Epithelial cell of proximal tubule (primary cell): ENCODE data around the gene OR51B4. TPM values are rescaled to one million over a fixed set of nuclear protein-coding genes. Genes with fewer than 3 reads are reported as not detected.

Experiments used
- DNase-seq: peaks from one replicate; pipeline ENCODE4 v3.0.0-alpha.2; 2011; ENCODE audit warnings: low read depth
- H3K4me3 ChIP-seq: 2 replicates; pipeline ENCODE4 v1.5.1; 2011; ENCODE audit warnings: low read depth, mild to moderate bottlenecking, low read length
- total RNA-seq: library from RNA; depleted of rRNA; stranded (reverse); fragments of >200 nt; gene quantifications from 2 replicates; pipeline ENCODE4 v1.2.3, GENCODE V29; 2015
- TF ChIP-seq, protein P1 (sequence below): conservative IDR thresholded peaks from 2 replicates; pipeline ENCODE4 v1.5.1; 2012; ENCODE audit warnings: low read depth, mild to moderate bottlenecking, low read length

OR51B4 gene
- total RNA-seq, 1 donor from 2014 or later, result not detected

DNA sequence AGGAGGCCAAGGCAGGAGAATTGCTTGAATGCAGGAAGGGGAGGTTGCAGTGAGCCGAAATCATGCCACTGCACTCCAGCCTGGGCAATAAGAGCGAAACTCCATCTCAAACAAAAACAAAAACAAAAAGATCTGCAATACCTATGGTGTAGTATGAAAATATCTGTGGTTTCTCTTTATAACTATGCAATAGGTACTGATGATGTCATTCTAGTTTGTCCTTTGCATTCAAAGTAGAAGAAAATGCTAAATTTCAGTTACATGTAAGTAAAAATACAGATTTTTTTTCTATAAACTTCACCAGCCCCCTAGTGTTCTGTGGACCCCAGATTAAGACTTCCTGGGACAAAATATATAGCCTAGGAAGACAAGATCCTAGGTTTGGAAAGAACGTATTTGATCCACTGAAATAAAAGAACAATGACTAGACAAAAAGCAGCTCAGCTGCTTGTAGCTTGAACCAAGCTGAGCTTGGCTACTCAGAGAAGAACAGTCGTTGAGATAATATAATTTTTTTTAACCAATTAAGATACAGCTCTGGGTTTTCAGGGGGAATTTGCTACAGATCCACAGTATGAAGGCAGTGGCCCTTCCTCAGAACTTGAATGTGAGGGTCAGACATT, 29.2 kb downstream of the OR51B4 start:
- no peak for DNase-seq
- no peak overlapping the region for H3K4me3 ChIP-seq
- TF ChIP-seq, protein P1, sequence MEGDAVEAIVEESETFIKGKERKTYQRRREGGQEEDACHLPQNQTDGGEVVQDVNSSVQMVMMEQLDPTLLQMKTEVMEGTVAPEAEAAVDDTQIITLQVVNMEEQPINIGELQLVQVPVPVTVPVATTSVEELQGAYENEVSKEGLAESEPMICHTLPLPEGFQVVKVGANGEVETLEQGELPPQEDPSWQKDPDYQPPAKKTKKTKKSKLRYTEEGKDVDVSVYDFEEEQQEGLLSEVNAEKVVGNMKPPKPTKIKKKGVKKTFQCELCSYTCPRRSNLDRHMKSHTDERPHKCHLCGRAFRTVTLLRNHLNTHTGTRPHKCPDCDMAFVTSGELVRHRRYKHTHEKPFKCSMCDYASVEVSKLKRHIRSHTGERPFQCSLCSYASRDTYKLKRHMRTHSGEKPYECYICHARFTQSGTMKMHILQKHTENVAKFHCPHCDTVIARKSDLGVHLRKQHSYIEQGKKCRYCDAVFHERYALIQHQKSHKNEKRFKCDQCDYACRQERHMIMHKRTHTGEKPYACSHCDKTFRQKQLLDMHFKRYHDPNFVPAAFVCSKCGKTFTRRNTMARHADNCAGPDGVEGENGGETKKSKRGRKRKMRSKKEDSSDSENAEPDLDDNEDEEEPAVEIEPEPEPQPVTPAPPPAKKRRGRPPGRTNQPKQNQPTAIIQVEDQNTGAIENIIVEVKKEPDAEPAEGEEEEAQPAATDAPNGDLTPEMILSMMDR, result no peak

DNA sequence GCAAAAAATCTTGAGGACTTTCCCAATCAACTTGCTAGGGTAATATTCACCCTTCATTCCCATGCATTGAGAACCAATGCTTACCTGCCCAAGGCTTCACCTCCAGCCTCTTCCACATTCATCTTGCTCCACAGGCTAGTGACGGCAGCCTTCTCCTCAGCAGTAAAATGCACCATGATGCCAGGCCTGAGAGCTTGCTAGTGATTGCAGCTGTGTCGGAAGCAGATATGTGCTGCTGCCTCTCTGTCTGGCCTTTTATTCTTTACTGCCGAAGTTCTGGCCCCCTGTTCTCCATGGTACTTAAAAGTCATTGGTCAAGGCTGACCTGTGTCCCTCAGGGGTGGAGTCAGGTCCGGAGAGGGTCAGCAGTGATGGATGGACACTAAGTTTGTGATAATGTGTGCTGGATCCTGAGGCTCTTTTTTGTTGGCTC, 32.0 kb downstream of the OR51B4 start, which contains the start of gene HBE1:
Gene HBE1 (minus strand): TSS at position 231 of the 433 bp plus-strand sequence. CDS start 55 bp downstream, at position 176.
- no peak for DNase-seq
- TF ChIP-seq, protein P1, result no peak
- H3K4me3 ChIP-seq, result no peak within 1 kb of the TSS

DNA sequence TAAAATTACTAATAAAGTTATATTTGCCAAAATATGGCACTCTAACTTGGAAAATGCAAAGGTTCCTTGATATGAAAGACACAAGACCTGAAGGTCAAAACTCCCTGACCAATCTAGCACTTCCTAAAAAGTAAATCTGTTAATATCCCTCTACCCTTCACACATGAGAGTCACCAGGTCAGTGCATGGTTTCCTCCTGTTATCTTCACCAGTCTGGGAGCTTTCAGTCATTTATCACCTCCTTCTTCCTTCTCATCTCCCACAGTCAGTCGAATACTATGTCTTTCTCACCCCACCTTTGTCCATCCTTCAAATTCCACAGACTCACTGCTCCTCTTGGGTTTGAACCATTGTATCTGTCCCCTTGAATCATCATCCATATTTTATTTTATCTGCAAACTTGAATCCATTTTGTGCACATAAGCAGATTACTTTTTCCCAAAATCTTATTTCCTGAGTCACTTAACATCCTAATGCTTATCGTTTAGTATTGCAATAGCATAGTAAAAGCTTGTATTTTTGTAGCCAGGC, 34.6 kb downstream of the OR51B4 start:
- TF ChIP-seq, protein P1, result no peak
- no peak overlapping the region for H3K4me3 ChIP-seq
- no peak for DNase-seq

DNA sequence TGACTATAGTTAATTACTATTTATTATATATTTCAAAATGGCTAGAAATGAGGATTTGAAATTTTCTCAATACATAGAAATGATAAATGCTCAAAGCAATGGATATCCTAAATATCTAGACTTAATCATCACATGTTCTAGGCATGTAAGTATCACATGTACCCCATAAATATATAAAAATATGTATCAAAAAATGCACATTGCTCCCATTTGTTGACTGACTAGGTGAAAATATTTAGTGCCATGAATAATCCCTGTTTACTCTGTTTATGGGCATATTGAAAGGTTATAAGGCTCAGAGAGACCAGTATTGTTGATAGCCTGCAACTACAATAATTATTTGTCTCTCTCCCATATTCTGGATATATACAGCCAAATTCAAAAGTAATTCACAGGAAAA, 35.1 kb downstream of the OR51B4 start:
- TF ChIP-seq, protein P1, result no peak
- DNase-seq, result no peak
- H3K4me3 ChIP-seq, result no peak overlapping the region

DNA sequence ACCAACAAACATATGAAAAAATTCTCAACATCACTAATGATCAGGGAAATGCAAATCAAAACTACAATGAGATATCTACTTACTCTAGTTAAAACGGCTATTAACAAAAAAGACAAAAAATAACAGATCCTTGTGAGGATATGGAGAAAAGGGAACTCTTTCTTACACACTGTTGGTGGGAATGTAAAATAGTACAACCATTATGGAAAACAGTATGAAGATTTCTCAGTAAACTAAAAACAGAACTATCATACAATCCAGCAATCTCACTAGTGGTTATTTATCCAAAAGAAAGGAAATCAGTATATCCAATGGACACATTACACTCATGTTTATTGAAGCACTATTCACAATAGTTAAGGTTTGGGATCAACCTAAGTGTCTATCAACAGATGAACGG, 35.9 kb downstream of the OR51B4 start:
- TF ChIP-seq, protein P1, result no peak
- no peak for DNase-seq
- H3K4me3 ChIP-seq, result no peak overlapping the region

DNA sequence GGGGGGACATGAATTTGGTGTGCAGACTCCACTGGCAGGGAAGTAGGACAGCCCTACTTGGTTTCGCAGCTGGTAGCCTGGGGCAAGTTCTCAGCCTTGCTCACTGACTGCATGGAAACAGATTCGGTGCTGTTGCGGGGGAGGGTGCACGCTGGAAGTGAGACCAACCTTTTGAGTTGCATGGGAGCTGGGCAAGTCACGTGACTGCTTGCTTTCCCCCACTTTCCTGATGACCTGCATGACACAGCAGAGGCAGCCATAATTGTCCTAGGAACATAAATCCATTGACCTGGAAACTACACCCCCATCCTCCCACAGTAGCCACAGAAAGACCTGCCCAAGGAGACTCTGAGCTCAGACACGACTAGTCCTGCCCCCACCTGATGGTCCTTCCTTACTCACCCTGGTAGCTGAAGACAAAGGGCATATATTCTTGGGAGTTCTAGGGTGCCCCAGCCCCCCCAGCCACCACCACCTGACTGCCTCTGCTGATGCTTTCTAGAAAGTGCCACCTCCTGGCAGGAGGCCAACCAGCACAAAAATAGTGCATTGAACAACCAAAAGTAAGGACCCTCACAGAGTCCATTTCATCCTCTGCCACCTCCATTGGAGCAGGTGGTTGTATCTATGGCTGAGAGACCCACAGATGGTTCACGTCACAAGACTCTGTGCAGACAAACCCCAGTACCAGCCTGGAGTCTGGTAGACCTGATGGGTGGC, 43.0 kb downstream of the OR51B4 start:
- TF ChIP-seq, protein P1, result no peak
- DNase-seq, result no peak

More for the DNA sequence above, 43.0 kb downstream of the OR51B4 start:
- H3K4me3 ChIP-seq, result no peak overlapping the region
